ENCODE results near the gene ZNF667.
A peak's percentile ranks its signal among the peaks of the same experiment; 100 is the strongest.

ZNF667 gene
- 0 to 0.90 (median 0.10) reads per million in 9 experiments for total RNA-seq

DNA sequence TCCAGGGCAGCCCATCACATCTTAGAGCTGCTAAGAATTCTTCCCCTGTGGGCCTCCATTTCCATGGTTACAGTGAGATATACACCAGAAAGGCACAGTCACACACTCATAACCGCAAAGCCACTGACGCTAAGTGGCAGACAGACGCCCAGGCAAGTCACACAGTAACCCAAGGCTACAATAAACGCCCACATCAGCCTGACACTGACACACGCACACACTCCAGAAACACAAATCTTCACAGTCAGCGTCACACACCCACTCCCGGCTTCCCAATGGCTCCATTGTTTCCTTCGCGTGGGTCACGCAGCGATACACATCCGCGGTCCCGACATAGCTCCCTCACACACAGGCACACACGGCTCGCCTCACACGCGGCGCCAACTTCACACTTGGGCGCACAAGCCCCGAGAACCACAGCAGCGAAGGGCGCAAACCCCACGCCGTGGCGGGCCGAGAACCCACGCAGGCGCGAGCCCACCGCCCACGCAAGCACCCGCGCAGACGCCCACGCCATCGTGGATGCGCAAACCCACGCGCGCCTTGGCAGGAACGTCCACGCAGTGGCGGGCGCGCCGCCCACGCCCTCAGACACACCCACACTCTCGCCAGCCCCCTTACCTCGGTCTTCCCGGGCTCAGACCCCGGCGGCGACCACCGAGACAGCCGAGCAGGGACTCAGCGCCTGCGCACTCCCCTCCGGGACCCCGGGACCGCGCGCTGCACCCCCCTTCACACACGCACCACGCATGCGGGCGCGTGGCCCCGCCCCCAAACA, at the start of gene ZNF667:
ZNF667 (minus strand) TSS at position 695 of the 778 bp plus-strand sequence. CDS start 14,975 bp downstream, outside the sequence.
- Mint-ChIP-seq H3K4me3 (peak within 1 kb of the TSS; percentile 20 to 54), H3K27ac (peak within 1 kb of the TSS in 1 of 2 donors; percentile 57), H3K4me1 (ENCODE audit: low read depth in 2 of 2) (peaks cover 0 to 5% of the 10 kb centered on the region in 2 donors), H3K9me3 (peaks cover 17 to 43% of the 10 kb centered on the region in 2 donors), H3K36me3 (ENCODE audit: insufficient read depth) (no peaks in the 10 kb centered on the region), H3K27me3 (peaks cover 18 to 46% of the 10 kb centered on the region in 2 donors)
- DNase-seq (no peak), ATAC-seq (replicated peaks) (peak; percentile 29)

DNA sequence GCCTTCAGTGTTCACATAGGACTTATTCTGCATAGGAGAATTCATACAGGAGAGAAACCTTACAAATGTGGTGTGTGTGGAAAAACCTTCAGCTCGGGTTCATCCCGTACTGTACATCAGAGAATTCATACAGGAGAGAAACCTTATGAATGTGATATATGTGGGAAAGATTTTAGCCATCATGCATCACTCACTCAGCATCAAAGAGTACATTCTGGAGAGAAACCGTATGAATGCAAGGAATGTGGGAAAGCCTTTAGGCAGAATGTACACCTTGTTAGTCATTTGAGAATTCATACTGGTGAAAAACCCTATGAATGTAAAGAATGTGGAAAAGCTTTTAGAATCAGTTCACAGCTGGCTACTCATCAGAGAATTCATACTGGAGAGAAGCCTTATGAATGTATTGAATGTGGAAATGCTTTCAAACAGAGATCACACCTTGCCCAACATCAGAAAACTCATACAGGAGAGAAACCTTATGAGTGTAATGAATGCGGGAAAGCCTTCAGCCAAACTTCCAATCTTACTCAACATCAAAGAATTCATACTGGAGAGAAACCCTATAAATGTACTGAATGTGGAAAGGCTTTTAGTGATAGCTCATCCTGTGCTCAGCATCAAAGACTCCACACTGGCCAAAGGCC, 48.2 kb upstream of the ZNF667 start:
- H3K9me3 Mint-ChIP-seq: peaks cover 17 to 22% of the 10 kb centered on the region in 2 donors

DNA sequence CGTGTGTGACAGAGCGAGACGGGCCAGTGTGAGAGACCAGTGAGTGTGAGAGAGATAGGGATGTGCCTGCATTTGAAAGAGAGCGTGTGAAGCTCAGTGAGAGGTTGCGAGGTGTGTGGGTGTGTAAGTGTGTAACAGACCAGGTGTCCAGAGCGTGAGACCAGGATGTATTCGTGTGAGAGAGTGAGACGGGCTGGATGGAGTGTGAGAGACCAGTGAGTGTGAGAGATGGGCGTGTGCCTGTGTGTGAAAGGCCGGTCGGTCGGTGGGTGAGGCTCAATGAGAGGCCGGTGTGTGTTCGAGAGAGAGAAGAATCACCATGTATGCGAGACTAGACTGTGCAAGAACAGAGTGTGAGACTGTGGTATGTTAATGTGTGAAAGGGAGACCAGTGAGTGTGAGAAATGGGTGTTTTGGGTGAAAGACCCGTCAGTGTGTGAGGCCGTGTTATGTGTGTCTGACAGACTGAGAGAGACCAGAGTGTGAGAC, 31.2 kb upstream of the ZNF667 start:
- Mint-ChIP-seq H3K27me3 (no peaks in the 10 kb centered on the region), H3K4me3 (no peak overlapping the region), H3K9me3 (peaks cover 0 to 5% of the 10 kb centered on the region in 2 donors), H3K27ac (no peak overlapping the region), H3K36me3 (ENCODE audit: insufficient read depth) (no peaks in the 10 kb centered on the region), H3K4me1 (ENCODE audit: low read depth in 2 of 2) (no peaks in the 10 kb centered on the region)
- no peak for ATAC-seq (replicated peaks)
- no peak for DNase-seq

More for the DNA sequence above, 48.2 kb upstream of the ZNF667 start:
- H3K27me3 Mint-ChIP-seq: no peaks in the 10 kb centered on the region
- H3K27ac Mint-ChIP-seq: no peak overlapping the region
- no peak overlapping the region for H3K4me3 Mint-ChIP-seq
- H3K4me1 Mint-ChIP-seq (ENCODE audit: low read depth in 2 of 2): no peaks in the 10 kb centered on the region
- DNase-seq (no peak), ATAC-seq (replicated peaks) (no peak)
- H3K36me3 Mint-ChIP-seq (ENCODE audit: insufficient read depth): no peaks in the 10 kb centered on the region

DNA sequence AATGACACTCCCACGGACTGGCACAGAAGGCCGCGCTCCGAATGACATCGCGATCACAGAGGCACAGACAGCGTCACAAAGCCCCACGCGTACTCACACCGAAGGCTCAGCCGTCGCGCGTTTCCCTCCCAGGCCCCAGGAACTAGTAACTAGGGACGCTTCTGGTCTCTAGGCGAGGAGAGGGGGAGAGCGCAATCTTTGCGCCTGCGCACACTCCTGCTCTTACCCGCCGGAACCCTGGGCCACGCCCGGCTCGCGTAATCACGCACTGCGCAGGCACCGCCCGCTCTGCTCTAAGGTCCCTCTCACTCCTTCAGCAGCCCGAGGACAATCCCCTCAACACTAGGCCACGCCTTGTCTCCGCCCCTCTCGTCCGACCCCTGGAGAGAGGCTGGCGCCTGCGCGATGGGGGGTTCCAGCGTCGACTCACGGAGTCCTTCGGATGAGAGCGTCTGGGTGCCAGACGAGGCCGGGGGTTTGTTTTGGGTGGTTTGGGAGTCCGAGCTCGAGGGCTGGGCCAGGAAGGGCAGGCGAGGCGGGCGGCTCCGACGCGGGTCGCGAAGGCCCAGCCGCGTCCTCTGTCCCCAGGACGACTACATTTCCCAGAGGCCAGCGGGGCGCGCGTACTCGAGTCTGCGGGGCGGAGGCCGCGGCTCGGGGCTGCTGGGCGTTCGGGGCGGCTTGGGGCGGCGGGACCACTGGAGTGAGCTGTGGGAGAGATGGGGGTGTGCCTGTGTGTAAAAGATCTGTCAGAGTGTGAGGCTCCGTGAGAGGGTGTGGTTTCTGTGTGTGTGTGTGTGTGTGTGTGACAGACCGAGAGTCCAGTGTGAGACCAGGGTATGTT, 30.5 kb upstream of the ZNF667 start, which contains the start of gene ZNF471:
ZNF471 (plus strand) TSS at position 410 of the 844 bp plus-strand sequence. CDS start 3,717 bp downstream, outside the sequence.
- Mint-ChIP-seq H3K9me3 (peaks cover 2 to 5% of the 10 kb centered on the region in 2 donors), H3K4me3 (no peak within 1 kb of the TSS), H3K27ac (no peak within 1 kb of the TSS), H3K36me3 (ENCODE audit: insufficient read depth) (no peaks in the 10 kb centered on the region), H3K27me3 (no peaks in the 10 kb centered on the region), H3K4me1 (ENCODE audit: low read depth in 2 of 2) (no peaks in the 10 kb centered on the region)
- peak; percentile 11 to 31 (median 22) for DNase-seq
- peak; percentile 92 for ATAC-seq (replicated peaks)

DNA sequence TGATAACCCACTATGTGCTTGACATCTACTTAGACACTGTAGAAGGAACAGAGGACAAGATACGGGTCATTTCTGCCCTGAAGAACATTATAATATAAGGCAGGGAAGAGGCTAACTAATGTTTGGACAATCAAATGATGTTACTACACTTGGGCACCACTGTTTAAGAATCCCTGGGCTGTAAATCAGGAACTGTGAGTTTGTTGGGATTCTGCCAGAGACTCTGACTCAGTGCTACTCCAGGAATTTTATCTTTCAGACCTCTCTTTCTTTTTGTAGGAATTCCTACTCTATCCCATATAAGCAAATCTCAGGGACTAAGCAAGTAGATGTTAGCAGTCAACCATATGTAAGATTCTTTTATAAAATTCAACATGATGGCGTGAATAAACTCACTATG, 27.4 kb upstream of the ZNF667 start:
- ATAC-seq (replicated peaks) (no peak), DNase-seq (no peak)
- H3K4me1 Mint-ChIP-seq (ENCODE audit: low read depth in 2 of 2): no peaks in the 10 kb centered on the region
- H3K9me3 Mint-ChIP-seq: peaks cover 7 to 8% of the 10 kb centered on the region in 2 donors
- H3K36me3 Mint-ChIP-seq (ENCODE audit: insufficient read depth): no peaks in the 10 kb centered on the region
- H3K4me3 Mint-ChIP-seq: no peak overlapping the region
- no peak overlapping the region for H3K27ac Mint-ChIP-seq
- no peaks in the 10 kb centered on the region for H3K27me3 Mint-ChIP-seq

DNA sequence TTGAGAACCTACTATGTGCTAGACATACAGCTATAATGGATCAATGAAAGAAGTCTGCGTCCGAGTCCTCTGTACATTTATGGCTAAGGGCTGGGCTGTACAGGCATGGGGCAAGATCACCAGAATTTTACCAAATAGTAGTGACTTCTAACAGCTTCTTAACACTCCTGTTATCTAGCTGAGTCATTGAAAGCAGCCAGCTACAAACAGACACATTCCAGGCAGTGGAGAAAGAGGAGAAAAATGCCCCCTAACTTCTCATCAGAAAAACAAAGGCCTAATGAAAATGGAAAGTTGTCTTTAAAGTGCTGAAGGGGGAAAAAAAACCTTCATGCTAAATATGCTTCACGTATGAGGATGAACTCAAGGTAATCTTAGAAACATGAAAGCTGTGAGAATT, 14.3 kb upstream of the ZNF667 start:
- H3K9me3 Mint-ChIP-seq: peaks cover 20 to 23% of the 10 kb centered on the region in 2 donors
- no peak overlapping the region for H3K4me3 Mint-ChIP-seq
- DNase-seq (no peak), ATAC-seq (replicated peaks) (no peak)
- no peaks in the 10 kb centered on the region for H3K27me3 Mint-ChIP-seq
- H3K27ac Mint-ChIP-seq: no peak overlapping the region
- H3K36me3 Mint-ChIP-seq (ENCODE audit: insufficient read depth): no peaks in the 10 kb centered on the region
- no peaks in the 10 kb centered on the region for H3K4me1 Mint-ChIP-seq (ENCODE audit: low read depth in 2 of 2)

DNA sequence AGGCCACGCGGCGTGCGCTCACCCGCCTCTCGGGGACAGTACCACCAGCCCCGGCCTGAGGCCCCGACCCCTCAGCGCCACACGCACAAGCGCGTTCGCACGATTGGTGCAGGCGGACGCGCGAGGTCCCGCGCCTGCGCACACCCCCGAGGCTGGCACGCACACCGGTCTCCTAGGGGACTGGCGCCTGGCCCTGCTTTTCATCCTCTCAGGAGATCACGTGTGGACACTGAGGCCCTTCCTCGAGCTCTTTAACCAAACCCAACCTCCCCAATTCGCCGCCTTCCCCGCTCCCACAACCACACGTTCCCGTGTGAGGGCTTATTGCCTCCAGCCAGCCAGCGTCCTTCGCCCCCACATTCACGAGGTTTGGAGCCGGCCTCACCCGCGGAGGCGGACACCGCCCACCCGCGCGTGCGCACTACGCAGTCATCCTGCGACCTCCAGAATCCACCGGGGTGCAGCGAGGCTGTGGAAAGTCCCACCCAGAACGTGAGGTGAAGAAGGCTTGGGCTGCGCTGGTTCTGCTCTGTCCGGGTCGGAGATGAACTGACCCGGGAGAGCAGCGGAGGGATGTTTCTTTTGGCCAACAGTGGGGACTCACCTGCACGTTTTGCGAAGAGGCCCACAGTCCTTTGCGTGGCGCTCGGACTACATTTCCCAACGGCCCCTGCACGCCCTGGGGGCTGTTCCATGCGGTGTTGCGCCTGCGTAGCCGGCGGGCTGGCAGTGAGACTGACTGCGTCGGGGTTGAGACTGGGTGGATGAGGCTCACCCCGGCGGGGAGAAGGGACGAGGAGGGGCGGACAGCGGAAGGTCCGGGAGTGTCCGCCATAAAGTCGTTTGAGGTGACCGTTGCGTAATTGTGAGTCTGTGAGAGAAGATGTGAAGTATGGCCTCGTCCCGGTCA, 539 bp upstream of the ZNF667 start:
- no peaks in the 10 kb centered on the region for H3K36me3 Mint-ChIP-seq (ENCODE audit: insufficient read depth)
- H3K9me3 Mint-ChIP-seq: peaks cover 17 to 43% of the 10 kb centered on the region in 2 donors
- H3K4me3 Mint-ChIP-seq: peak overlapping the region; percentile 20 to 54
- H3K27me3 Mint-ChIP-seq: peaks cover 18 to 46% of the 10 kb centered on the region in 2 donors
- DNase-seq (peak in 2 of 3 experiments; percentile 2 to 3), ATAC-seq (replicated peaks) (peak; percentile 56)
- peak overlapping the region in 1 of 2 donors; percentile 57 for H3K27ac Mint-ChIP-seq
- H3K4me1 Mint-ChIP-seq (ENCODE audit: low read depth in 2 of 2): peaks cover 0 to 5% of the 10 kb centered on the region in 2 donors

DNA sequence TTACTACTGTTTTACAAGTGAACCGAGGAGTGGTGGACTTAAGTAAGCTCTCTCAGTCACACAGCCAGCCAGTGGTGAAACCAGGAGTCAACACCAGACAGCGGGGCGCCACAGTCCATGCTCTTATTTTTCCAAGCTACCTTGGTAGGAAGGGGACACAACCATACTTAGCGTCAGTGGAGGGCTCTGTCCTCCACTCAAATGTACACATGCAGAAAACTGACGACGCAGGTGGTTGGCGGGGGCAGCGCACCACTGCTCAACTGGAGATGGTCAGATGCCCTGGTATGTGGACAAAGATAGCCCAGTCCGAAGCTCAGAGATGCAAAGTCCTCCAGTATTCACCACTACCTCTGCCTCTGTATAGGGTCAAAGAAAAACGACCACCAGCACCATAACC, 1.1 kb downstream of the ZNF667 start:
- DNase-seq (no peak), ATAC-seq (replicated peaks) (no peak)
- Mint-ChIP-seq H3K27me3 (peaks cover 18 to 46% of the 10 kb centered on the region in 2 donors), H3K9me3 (peaks cover 17 to 40% of the 10 kb centered on the region in 2 donors), H3K27ac (no peak overlapping the region), H3K4me3 (no peak overlapping the region), H3K4me1 (ENCODE audit: low read depth in 2 of 2) (peaks cover 0 to 5% of the 10 kb centered on the region in 2 donors), H3K36me3 (ENCODE audit: insufficient read depth) (no peaks in the 10 kb centered on the region)

DNA sequence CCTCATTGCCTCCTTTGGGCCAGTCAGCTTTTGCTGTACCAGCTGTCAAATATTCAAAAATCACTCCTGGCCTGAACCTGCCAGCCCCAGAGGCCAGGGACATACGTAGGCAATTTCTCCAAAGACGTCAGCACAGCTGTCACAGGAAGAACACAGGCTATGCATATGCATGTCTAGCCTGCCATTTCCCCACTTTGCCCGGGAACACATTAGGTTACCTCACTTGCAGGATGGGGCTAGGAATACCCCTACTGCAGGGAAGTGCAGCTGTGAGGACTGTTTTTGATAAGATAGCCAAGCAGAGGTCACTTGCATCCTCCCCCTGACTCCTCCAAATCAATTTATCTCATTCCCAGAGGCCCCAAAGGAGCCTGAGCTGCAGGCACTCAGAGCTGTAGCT, 2.8 kb downstream of the ZNF667 start:
- H3K9me3 Mint-ChIP-seq: peaks cover 20 to 32% of the 10 kb centered on the region in 2 donors
- H3K27ac Mint-ChIP-seq: no peak overlapping the region
- H3K4me3 Mint-ChIP-seq: no peak overlapping the region
- ATAC-seq (replicated peaks) (no peak), DNase-seq (no peak)
- H3K27me3 Mint-ChIP-seq: peaks cover 18 to 41% of the 10 kb centered on the region in 2 donors
- H3K4me1 Mint-ChIP-seq (ENCODE audit: low read depth in 2 of 2): peaks cover 0 to 5% of the 10 kb centered on the region in 2 donors
- no peaks in the 10 kb centered on the region for H3K36me3 Mint-ChIP-seq (ENCODE audit: insufficient read depth)

DNA sequence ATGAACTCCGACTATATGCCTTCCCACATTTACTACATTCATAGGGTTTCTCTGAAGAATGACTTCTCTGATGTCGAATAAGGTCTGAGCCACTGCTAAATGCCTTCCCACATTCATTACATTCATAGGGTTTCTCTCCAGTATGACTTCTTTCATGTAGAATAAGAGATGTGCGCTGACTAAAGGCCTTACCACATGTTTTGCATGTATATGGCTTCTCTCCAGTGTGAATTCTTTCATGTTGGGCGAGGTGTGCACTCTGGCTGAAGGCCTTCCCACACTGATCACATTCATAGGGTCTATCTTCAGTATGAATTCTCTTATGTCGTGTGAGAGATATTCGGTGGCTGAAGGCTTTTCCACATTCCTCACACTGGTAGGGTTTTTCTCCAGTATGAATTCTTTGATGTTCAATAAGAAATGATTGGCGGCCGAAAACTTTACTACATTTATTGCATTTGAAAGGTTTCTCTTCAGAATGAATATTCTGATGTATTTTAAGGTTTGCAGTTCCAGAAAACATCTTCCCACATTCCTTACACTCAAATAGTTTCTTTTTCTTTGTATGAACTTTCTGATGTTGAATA, 35.8 kb downstream of the ZNF667 start:
- H3K27ac Mint-ChIP-seq: no peak overlapping the region
- no peaks in the 10 kb centered on the region for H3K4me1 Mint-ChIP-seq (ENCODE audit: low read depth in 2 of 2)
- DNase-seq (no peak), ATAC-seq (replicated peaks) (no peak)
- H3K27me3 Mint-ChIP-seq: no peaks in the 10 kb centered on the region
- H3K36me3 Mint-ChIP-seq (ENCODE audit: insufficient read depth): peaks cover 4% of the 10 kb centered on the region
- peaks cover 28 to 49% of the 10 kb centered on the region in 2 donors for H3K9me3 Mint-ChIP-seq
- H3K4me3 Mint-ChIP-seq: no peak overlapping the region

DNA sequence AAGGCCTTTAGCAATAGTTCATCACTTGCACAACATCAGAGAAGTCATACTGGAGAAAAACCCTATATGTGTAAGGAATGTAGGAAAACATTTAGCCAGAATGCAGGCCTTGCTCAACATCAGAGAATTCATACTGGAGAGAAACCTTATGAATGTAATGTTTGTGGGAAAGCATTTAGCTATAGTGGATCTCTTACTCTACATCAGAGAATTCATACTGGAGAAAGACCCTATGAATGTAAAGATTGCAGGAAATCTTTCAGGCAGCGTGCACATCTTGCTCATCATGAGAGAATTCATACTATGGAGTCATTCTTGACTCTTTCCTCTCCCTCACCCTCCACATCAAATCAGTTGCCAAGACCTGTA, 53.2 kb downstream of the ZNF667 start:
- H3K4me1 Mint-ChIP-seq (ENCODE audit: low read depth in 2 of 2): no peaks in the 10 kb centered on the region
- DNase-seq: no peak
- no peaks in the 10 kb centered on the region for H3K27me3 Mint-ChIP-seq
- H3K27ac Mint-ChIP-seq: no peak overlapping the region
- peaks cover 13 to 18% of the 10 kb centered on the region in 2 donors for H3K9me3 Mint-ChIP-seq
- ATAC-seq (replicated peaks): no peak
- no peak overlapping the region for H3K4me3 Mint-ChIP-seq
- H3K36me3 Mint-ChIP-seq (ENCODE audit: insufficient read depth): peaks cover 5% of the 10 kb centered on the region
